UCSD-AML1 (cell line): ENCODE data around the gene FSTL1.

Experiments
- DNase-seq: peaks from one replicate; lab custom pipeline; 2025; ENCODE audit not compliant: unreplicated experiment; lab: John Stamatoyannopoulos, UW

The FSTL1 gene

DNA sequence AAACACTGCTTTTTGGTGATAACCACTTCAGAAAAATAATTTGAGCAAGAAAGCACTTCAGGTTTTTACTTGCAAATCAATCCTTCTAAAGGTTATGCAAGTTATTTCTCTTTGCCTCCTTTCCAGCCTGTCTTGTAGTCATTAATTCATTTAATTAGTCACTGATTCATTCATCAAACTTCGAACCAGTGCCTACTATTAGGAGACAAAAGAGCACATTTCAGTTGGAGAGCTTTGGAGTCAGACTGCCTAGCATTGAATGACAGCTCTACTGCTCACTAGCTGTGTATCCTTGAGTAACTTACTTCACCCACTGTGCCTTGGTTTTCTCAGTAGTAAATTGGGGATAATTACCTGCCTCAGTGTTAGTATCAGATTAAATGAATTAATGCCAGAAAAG, 86.7 kb downstream of the FSTL1 start:
- no peak for DNase-seq

DNA sequence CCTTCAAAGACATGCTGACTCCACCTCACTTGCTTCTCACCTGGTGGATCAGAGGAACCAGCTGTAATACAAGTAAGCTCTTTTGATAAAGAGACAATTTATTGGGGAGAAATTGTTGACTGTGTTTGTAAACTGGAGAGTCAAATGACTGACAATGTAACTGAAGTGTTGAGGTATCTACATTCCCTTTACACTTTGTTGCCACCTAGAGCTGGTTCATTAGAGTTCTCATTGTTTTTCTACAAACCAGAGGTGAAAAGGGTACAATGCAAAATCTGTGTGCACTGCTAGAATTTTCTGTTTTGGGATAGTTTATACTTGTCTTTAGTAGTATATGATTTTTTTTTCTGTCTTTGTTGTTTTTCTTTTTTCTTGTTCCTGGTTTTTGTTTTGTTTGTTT, 93.0 kb downstream of the FSTL1 start:
- no peak for DNase-seq

- no peak for DNase-seq
These were observed 95.3 kb downstream of the FSTL1 start for GRCh38 chr3:120355486-120355885.

DNA sequence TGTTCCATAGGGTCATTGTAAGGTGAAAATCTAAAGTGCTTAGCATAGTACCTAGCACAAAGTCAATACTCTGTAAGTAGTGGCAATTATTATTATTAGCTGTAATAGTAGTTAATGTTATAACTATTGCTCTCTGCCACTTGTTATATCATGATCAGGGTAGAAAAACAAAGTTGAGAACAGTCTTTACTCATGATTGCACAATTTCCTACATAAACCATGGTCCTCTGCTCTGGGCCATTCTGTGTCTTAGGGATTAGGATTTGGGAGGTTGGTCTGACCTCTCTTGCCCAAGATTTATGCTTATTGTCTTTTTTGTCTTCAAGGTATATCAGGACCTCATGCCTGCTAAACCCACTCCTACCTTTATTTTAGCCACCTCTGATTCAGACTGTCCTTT, 97.3 kb downstream of the FSTL1 start:
- no peak for DNase-seq

DNA sequence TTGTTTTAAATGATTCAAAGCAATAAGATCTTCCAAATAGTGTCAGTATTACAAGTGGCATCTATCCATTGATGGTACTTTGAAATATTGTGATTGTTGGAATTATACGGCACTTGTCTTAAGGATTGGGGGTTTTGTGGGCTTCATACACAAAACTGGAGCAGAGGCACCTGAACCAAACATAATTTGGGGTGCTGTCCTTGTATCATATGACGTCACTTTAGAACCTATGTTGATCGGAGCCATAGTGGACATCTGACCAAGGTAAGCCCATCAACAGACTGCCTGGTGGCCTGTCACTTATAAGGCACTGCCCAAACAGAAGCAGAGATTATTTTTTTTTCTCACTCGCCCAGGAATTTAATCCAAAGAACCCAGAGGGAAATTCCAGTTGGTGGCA, 98.8 kb downstream of the FSTL1 start:
- DNase-seq, result no peak

DNA sequence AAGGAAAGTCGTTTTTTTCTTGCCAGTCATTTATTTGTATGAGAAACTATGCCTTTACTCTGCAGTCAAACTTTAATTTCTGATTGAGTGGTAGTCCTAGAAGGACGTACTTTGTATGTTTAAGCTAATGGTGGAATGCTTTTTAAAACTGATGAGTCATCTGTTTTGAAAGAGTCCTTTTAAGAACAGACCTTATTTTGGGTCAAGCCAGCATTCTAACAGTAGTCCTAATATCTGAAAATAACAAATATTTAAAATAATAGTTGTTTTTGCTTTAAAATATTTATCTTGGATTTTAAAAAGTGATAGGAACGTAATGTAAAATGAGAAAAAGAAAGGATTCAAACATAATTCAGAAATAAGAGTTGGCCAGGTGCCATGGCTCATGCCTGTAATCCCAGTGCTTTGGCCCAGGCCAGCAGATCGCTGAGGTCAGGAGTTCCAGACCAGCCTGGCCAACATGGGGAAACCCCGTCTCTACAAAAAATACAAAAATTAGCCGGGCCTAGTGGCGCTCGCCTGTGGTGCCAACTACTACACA, 100.3 kb downstream of the FSTL1 start:
- no peak for DNase-seq

- no peak for DNase-seq
These were observed 101.0 kb downstream of the FSTL1 start for GRCh38 chr3:120349855-120350125.

GRCh38 chr3:120348991-120349854, 101.6 kb downstream of the FSTL1 start, which contains the start of gene LRRC58:
Gene LRRC58, minus strand, starts transcription at chr3:120349354. Its CDS starts 111 bp downstream, at chr3:120349243.
- peak; percentile 88 for DNase-seq

GRCh38 chr3:120348065-120348990, 102.5 kb downstream of the FSTL1 start:
- DNase-seq, result peak; percentile 15

GRCh38 chr3:120344349-120344748, 106.4 kb downstream of the FSTL1 start:
- DNase-seq, result no peak
